ENCODE measurements around the gene PHF3. TPM values are rescaled to one million over a fixed set of nuclear protein-coding genes. Genes with fewer than 3 reads are reported as not detected.
A peak's percentile ranks its signal among the peaks of the same experiment; 100 is the strongest.

PHF3 gene
- total RNA-seq, 1 experiment from 2014 or later = 21.8 TPM

DNA sequence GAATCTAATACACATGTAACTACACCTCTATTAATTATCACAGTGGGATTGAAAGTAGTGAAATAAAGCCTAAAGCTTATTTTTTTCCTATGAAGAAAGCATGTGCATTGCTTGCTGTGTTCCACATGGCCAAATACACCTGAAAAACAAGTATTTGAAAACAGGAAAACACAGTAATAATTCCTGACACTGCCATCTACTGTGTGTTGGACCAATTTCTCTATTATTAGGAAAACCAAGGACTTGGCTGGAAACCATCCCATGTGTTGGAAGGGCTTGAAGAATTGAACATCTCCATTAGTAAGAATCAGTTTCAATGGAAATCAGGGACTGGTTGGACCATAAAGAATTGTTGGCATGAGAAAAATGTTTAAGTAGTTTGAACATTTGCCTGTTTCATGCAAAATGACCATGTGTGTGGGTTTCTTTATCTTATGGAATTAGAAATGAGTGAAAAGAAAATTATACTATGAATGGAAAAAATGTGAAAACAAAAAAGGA, 124.1 kb downstream of the PHF3 start:
- intact Hi-C loops (cut with micrococcal nuclease) = loop anchor here (5.0 kb wide), 2 partner anchors 43 to 72 kb away; no protein-coding TSS in a partner anchor
- POLR2A ChIA-PET (ENCODE audit: unreplicated experiment) = no interaction called here
- no TSS peak for BruUV-seq (replicated peaks)

DNA sequence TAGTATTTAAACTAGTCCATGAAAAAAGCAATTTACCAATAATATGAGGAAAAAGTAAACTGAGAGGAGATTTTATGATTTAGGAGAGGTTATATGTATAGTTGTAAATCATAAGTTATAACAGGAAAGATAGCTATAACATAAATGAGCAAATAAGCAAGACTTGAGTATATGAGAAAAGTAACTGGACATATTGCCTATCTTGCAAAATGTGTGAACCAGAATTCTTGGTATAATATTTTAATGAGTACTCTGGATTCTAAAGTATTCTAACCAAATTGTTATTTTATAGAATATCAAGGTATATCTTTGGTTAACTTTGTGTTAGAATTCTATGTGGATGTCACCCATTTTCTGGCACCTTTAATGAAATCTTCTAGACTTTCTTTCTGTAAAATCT, 124.6 kb downstream of the PHF3 start:
- Histone ChIP-seq H3F3A (ENCODE audit: low read length, unreplicated experiment) (no peaks in the 10 kb centered on the region), H2AFZ (ENCODE audit: low read length) (no peak overlapping the region), H3K27ac (ENCODE audit: low read length) (no peak overlapping the region), H3K4me1 (ENCODE audit: insufficient read depth, low read length) (peaks cover 7% of the 10 kb centered on the region), H3K9me2 (replicated peaks; ENCODE audit: low read length) (no peaks in the 10 kb centered on the region), H3K27me3 (ENCODE audit: low read length) (no peaks in the 10 kb centered on the region), H3K4me3 (ENCODE audit: low read length) (no peak overlapping the region), H3K4me2 (ENCODE audit: low read length) (no peak overlapping the region), H4K20me1 (ENCODE audit: low read length) (no peaks in the 10 kb centered on the region), H3K36me3 (ENCODE audit: low read depth, low read length) (no peaks in the 10 kb centered on the region), H3K9ac (ENCODE audit: low read length) (no peak overlapping the region), H3K9me3 (ENCODE audit: low read length) (no peaks in the 10 kb centered on the region), H3K79me2 (ENCODE audit: low read length) (no peaks in the 10 kb centered on the region)
- TF ChIP-seq EZH2 (IDR thresholded peaks at IDR 0.05; ENCODE audit: low read length, unreplicated experiment) = no peak
- TF ChIP-seq EZH2phosphoT487 (IDR thresholded peaks at IDR 0.05; ENCODE audit: borderline replicate concordance, low read length) = no peak
- TF ChIP-seq, protein P1, sequence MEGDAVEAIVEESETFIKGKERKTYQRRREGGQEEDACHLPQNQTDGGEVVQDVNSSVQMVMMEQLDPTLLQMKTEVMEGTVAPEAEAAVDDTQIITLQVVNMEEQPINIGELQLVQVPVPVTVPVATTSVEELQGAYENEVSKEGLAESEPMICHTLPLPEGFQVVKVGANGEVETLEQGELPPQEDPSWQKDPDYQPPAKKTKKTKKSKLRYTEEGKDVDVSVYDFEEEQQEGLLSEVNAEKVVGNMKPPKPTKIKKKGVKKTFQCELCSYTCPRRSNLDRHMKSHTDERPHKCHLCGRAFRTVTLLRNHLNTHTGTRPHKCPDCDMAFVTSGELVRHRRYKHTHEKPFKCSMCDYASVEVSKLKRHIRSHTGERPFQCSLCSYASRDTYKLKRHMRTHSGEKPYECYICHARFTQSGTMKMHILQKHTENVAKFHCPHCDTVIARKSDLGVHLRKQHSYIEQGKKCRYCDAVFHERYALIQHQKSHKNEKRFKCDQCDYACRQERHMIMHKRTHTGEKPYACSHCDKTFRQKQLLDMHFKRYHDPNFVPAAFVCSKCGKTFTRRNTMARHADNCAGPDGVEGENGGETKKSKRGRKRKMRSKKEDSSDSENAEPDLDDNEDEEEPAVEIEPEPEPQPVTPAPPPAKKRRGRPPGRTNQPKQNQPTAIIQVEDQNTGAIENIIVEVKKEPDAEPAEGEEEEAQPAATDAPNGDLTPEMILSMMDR (conservative IDR thresholded peaks at IDR 0.05; ENCODE audit: low read depth, low read length) = no peak
- no peak for DNase-seq
- intact Hi-C loops (cut with micrococcal nuclease) = loop anchor here (5.0 kb wide), 2 partner anchors 42 to 73 kb away; no protein-coding TSS in a partner anchor
- BruUV-seq (replicated peaks) = no TSS peak
- ATAC-seq = no peak
- CTCF ChIA-PET = no interaction called here
- POLR2A ChIA-PET (ENCODE audit: unreplicated experiment) = no interaction called here

More for the DNA sequence above, 124.1 kb downstream of the PHF3 start:
- CTCF ChIA-PET = no interaction called here
- no peak overlapping the region for H3K4me3 ChIP-seq (ENCODE audit: low read length)
- no peak for TF ChIP-seq EZH2 (IDR thresholded peaks at IDR 0.05; ENCODE audit: low read length, unreplicated experiment)
- TF ChIP-seq, protein P1 (conservative IDR thresholded peaks at IDR 0.05; ENCODE audit: low read depth, low read length) = peak; percentile 42
- no peaks in the 10 kb centered on the region for H4K20me1 ChIP-seq (ENCODE audit: low read length)
- peak; percentile 45 for ATAC-seq
- no peaks in the 10 kb centered on the region for H3K36me3 ChIP-seq (ENCODE audit: low read depth, low read length)
- no peaks in the 10 kb centered on the region for H3K27me3 ChIP-seq (ENCODE audit: low read length)
- no peaks in the 10 kb centered on the region for H3F3A ChIP-seq (ENCODE audit: low read length, unreplicated experiment)
- H3K27ac ChIP-seq (ENCODE audit: low read length) = no peak overlapping the region
- H3K9me2 ChIP-seq (replicated peaks; ENCODE audit: low read length) = no peaks in the 10 kb centered on the region
- peaks cover 7% of the 10 kb centered on the region for H3K4me1 ChIP-seq (ENCODE audit: insufficient read depth, low read length)
- no peaks in the 10 kb centered on the region for H3K9me3 ChIP-seq (ENCODE audit: low read length)
- no peaks in the 10 kb centered on the region for H3K79me2 ChIP-seq (ENCODE audit: low read length)
- H3K4me2 ChIP-seq (ENCODE audit: low read length) = no peak overlapping the region
- peak; percentile 39 for DNase-seq
- no peak overlapping the region for H3K9ac ChIP-seq (ENCODE audit: low read length)
- no peak overlapping the region for H2AFZ ChIP-seq (ENCODE audit: low read length)

DNA sequence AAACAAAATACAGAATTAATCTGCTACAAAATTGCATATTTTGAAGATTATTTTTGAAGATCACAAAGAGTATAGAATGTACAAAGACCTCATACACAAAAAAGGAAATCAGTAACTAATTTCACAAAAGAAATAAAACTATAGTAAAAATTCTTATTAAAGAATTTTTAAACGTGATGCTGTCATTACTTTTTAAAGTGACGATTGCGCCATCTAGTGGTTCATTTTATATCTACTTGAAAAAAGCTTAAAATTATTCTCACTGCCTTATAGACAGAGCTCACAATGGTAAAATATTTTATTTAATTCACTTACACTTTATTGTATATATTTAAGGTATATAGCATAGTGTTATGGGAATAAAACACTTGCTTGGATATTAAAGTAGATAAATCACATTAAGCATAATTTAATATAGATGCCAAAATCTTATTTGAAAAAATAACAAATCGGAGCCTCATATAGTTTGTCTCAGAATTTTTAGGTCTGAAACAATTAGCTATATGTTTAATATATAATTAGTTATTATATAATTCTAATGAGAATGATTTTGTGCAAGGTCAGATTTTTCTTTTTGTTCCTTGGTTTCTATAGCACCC, 128.8 kb downstream of the PHF3 start:
- H3F3A ChIP-seq (ENCODE audit: low read length, unreplicated experiment) = no peaks in the 10 kb centered on the region
- TF ChIP-seq, protein P1 (conservative IDR thresholded peaks at IDR 0.05; ENCODE audit: low read depth, low read length) = peak; percentile 53
- TF ChIP-seq EZH2phosphoT487 (IDR thresholded peaks at IDR 0.05; ENCODE audit: borderline replicate concordance, low read length) (no peak), EZH2 (IDR thresholded peaks at IDR 0.05; ENCODE audit: low read length, unreplicated experiment) (no peak)
- ATAC-seq = no peak
- H3K4me2 ChIP-seq (ENCODE audit: low read length) = no peak overlapping the region
- H3K9me2 ChIP-seq (replicated peaks; ENCODE audit: low read length) = no peaks in the 10 kb centered on the region
- H3K9me3 ChIP-seq (ENCODE audit: low read length) = no peaks in the 10 kb centered on the region
- DNase-seq = peak; percentile 74
- no peaks in the 10 kb centered on the region for H3K79me2 ChIP-seq (ENCODE audit: low read length)
- ChIA-PET POLR2A (ENCODE audit: unreplicated experiment) (interaction anchor here (0.6 to 0.8 kb wide), 2 partner anchors 67 to 81 kb away, joined by 3 to 5 read pairs; no protein-coding TSS in a partner anchor), CTCF (interaction anchor here (0.5 to 1.0 kb wide), 12 partner anchors 14 to 490 kb away, joined by 3 to 12 read pairs (median 4); no protein-coding TSS in a partner anchor)
- no peak overlapping the region for H3K4me3 ChIP-seq (ENCODE audit: low read length)
- no TSS peak for BruUV-seq (replicated peaks)
- H3K27me3 ChIP-seq (ENCODE audit: low read length) = no peaks in the 10 kb centered on the region
- no peak overlapping the region for H3K9ac ChIP-seq (ENCODE audit: low read length)
- intact Hi-C loops (cut with micrococcal nuclease) = loop anchor here (1.0 to 5.0 kb wide), 5 partner anchors 38 to 456 kb away; no protein-coding TSS in a partner anchor
- H3K4me1 ChIP-seq (ENCODE audit: insufficient read depth, low read length) = no peaks in the 10 kb centered on the region; the same call in 1 of the 2 replicates
- H2AFZ ChIP-seq (ENCODE audit: low read length) = no peak overlapping the region
- H4K20me1 ChIP-seq (ENCODE audit: low read length) = no peaks in the 10 kb centered on the region
- H3K36me3 ChIP-seq (ENCODE audit: low read depth, low read length) = no peaks in the 10 kb centered on the region
- H3K27ac ChIP-seq (ENCODE audit: low read length) = no peak overlapping the region

All from PC-3 (cell line).